WTC11 (cell line): ENCODE measurements around the gene GRP. TPM values are rescaled to one million over a fixed set of nuclear protein-coding genes. Genes with fewer than 3 reads are reported as not detected.

Experiments used
- ATAC-seq: fragments of 200-7000 bp; cut with Tn5 transposase; 2 replicates; pipeline ENCODE4 v1.10.0; 2021; ENCODE audit warnings: mild to moderate bottlenecking, moderate library complexity
- CTCF ChIA-PET: fragments of 300-600 bp; sonication (Branson Sonifier 250); formaldehyde crosslinking; loops from one replicate; lab custom pipeline; 2021; ENCODE audit warnings: antibody characterized with exemption; lab: Charles Lee
- POLR2A ChIA-PET: fragments of 350-600 bp; sonication (Branson Sonifier 250); formaldehyde crosslinking; loops from one replicate; lab custom pipeline; 2021; ENCODE audit warnings: antibody characterized with exemption; lab: Charles Lee
- DNase-seq: peaks from one replicate; pipeline ENCODE4 v3.0.0; 2021; ENCODE audit warnings: low spot score
- H3K27ac Mint-ChIP-seq: 2 replicates; pipeline ENCODE4 v1.8.0; 2021; ENCODE audit warnings: mixed read lengths
- H3K27me3 Mint-ChIP-seq: 2 replicates; pipeline ENCODE4 v1.8.0; 2021; ENCODE audit warnings: low read depth, mild to moderate bottlenecking, moderate library complexity, mixed read lengths
- H3K36me3 Mint-ChIP-seq: 2 replicates; pipeline ENCODE4 v1.8.0; 2021; ENCODE audit warnings: mixed read lengths
- H3K4me1 Mint-ChIP-seq: 2 replicates; pipeline ENCODE4 v1.8.0; 2022; ENCODE audit warnings: mixed read lengths
- H3K4me3 Mint-ChIP-seq: 2 replicates; pipeline ENCODE4 v1.8.0; 2021; ENCODE audit warnings: mild to moderate bottlenecking, moderate library complexity, mixed read lengths
- H3K9me3 Mint-ChIP-seq: 2 replicates; pipeline ENCODE4 v1.8.0; 2021; ENCODE audit warnings: mixed read lengths
- AR ChIP-seq: fragments of 250-450 bp; sonication (Bioruptor Pico); IDR thresholded peaks from 2 replicates; pipeline ENCODE4 v1.9.0; 2021; ENCODE audit warnings: mild to moderate bottlenecking
- E2F5 ChIP-seq: sonication (generic); formaldehyde crosslinking; IDR thresholded peaks from 2 replicates; pipeline ENCODE4 v1.8.1; 2022; ENCODE audit warnings: mild to moderate bottlenecking, moderate library complexity, missing genetic modification reagents
- ELF4 ChIP-seq: sonication (generic); formaldehyde crosslinking; IDR thresholded peaks from 2 replicates; pipeline ENCODE4 v1.8.1; 2022; ENCODE audit warnings: low read depth, mild to moderate bottlenecking, moderate library complexity, missing genetic modification reagents
- EMX1 ChIP-seq: fragments of 250-450 bp; sonication (Bioruptor Pico); IDR thresholded peaks from 2 replicates; pipeline ENCODE4 v1.8.0; 2021; ENCODE audit warnings: mild to moderate bottlenecking
- FOXJ3 ChIP-seq: sonication (generic); formaldehyde crosslinking; IDR thresholded peaks from 2 replicates; pipeline ENCODE4 v1.9.0; 2021; ENCODE audit warnings: missing genetic modification reagents, mild to moderate bottlenecking, borderline replicate concordance
- GTF2I ChIP-seq: fragments of 250-450 bp; sonication (Bioruptor Pico); conservative IDR thresholded peaks from 2 replicates; pipeline ENCODE4 v1.4.0; 2021; ENCODE audit warnings: mild to moderate bottlenecking
- HMGA2 ChIP-seq: fragments of 250-450 bp; sonication (Bioruptor Pico); IDR thresholded peaks from 2 replicates; pipeline ENCODE4 v1.4.0; 2021; ENCODE audit warnings: mild to moderate bottlenecking, moderate library complexity
- MAX ChIP-seq: sonication (generic); formaldehyde crosslinking; IDR thresholded peaks from 2 replicates; pipeline ENCODE4 v1.8.0; 2022; ENCODE audit warnings: mild to moderate bottlenecking, missing genetic modification reagents
- NFATC4 ChIP-seq: fragments of 250-450 bp; sonication (Bioruptor Pico); IDR thresholded peaks from 2 replicates; pipeline ENCODE4 v1.9.0; 2021; ENCODE audit warnings: mild to moderate bottlenecking
- NR1H2 ChIP-seq: sonication (generic); formaldehyde crosslinking; IDR thresholded peaks from 2 replicates; pipeline ENCODE4 v1.9.0; 2021; ENCODE audit warnings: mild to moderate bottlenecking, moderate library complexity, missing genetic modification reagents
- STAT6 ChIP-seq: sonication (generic); formaldehyde crosslinking; conservative IDR thresholded peaks from 2 replicates; pipeline ENCODE4 v1.8.1; 2023; ENCODE audit warnings: mild to moderate bottlenecking, low read depth, missing genetic modification reagents, moderate library complexity
- TEAD1 ChIP-seq: sonication (generic); formaldehyde crosslinking; IDR thresholded peaks from 2 replicates; pipeline ENCODE4 v1.8.0; 2022; ENCODE audit warnings: mild to moderate bottlenecking, missing genetic modification reagents
- ZNF138 ChIP-seq: sonication (generic); formaldehyde crosslinking; conservative IDR thresholded peaks from 2 replicates; pipeline ENCODE4 v1.8.1; 2022; ENCODE audit warnings: mild to moderate bottlenecking, moderate library complexity, missing genetic modification reagents
- ZNF423 ChIP-seq: fragments of 250-450 bp; sonication (Bioruptor Pico); IDR thresholded peaks from 2 replicates; pipeline ENCODE4 v2.1.2; 2022; ENCODE audit warnings: mild to moderate bottlenecking, moderate library complexity
- total RNA-seq: library from RNA; stranded (reverse); gene quantifications from 3 replicates; pipeline ENCODE4 v1.2.3, GENCODE V29; 2021
- TF ChIP-seq, protein P1 (sequence below): sonication (generic); formaldehyde crosslinking; conservative IDR thresholded peaks from 2 replicates; pipeline ENCODE4 v1.8.1; 2022; ENCODE audit warnings: mild to moderate bottlenecking, missing genetic modification reagents
- TF ChIP-seq, protein P2 (sequence below): sonication (generic); formaldehyde crosslinking; IDR thresholded peaks from 2 replicates; pipeline ENCODE4 v1.8.1; 2023; ENCODE audit warnings: mild to moderate bottlenecking, missing genetic modification reagents, borderline replicate concordance

Gene GRP
- total RNA-seq, 1 experiment from 2014 or later, result 0.22 TPM

DNA sequence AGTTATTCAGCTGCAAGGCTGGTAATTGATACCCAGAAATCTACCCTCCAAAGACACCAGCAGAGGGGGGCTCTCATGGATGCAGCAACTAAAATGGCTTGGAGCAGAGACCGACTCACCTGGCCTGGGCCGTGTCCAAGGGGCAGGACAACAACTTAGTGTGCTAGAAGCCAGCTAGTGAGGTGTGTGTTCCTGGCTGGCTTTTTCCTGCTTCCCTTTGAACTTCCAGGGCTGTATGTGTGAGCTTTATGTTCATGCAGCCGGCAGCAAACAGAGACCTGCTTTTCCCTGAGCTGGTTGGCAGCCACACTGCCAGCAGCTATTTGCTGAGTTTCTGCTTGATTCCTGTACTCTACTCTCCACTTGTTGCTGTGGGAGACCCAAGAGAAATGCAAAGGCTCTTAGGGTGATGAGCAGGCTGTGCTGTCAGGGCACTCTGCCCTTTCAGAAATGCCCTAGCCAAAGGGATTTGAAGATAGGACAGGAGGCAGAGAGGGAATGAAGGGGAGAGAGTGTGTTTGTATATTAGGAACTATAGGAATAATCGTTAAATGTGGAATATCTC is 23.7 kb upstream of the GRP start:
- H3K4me3 Mint-ChIP-seq, result no peak overlapping the region
- CTCF ChIA-PET, result interaction anchor here (1.1 to 1.4 kb wide), 2 partner anchors 53 to 126 kb away, joined by 3 read pairs; no protein-coding TSS in a partner anchor
- POLR2A ChIA-PET, result no interaction called here

GRCh38 chr18:59197636-59198035 is 22.3 kb upstream of the GRP start:
- CTCF ChIA-PET, result no interaction called here
- POLR2A ChIA-PET, result no interaction called here

More for the DNA sequence above, 23.7 kb upstream of the GRP start:
- DNase-seq (no peak), ATAC-seq (no peak)
- no peaks in the 10 kb centered on the region for H3K27me3 Mint-ChIP-seq
- TF ChIP-seq, protein P1, sequence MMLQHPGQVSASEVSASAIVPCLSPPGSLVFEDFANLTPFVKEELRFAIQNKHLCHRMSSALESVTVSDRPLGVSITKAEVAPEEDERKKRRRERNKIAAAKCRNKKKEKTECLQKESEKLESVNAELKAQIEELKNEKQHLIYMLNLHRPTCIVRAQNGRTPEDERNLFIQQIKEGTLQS, result no peak
- TF ChIP-seq E2F5 (CRISPR knock-in tag) (no peak), ZNF138 (CRISPR knock-in tag) (no peak), FOXJ3 (CRISPR knock-in tag) (no peak), GTF2I (CRISPR knock-in tag) (no peak)
- TF ChIP-seq, protein P2, sequence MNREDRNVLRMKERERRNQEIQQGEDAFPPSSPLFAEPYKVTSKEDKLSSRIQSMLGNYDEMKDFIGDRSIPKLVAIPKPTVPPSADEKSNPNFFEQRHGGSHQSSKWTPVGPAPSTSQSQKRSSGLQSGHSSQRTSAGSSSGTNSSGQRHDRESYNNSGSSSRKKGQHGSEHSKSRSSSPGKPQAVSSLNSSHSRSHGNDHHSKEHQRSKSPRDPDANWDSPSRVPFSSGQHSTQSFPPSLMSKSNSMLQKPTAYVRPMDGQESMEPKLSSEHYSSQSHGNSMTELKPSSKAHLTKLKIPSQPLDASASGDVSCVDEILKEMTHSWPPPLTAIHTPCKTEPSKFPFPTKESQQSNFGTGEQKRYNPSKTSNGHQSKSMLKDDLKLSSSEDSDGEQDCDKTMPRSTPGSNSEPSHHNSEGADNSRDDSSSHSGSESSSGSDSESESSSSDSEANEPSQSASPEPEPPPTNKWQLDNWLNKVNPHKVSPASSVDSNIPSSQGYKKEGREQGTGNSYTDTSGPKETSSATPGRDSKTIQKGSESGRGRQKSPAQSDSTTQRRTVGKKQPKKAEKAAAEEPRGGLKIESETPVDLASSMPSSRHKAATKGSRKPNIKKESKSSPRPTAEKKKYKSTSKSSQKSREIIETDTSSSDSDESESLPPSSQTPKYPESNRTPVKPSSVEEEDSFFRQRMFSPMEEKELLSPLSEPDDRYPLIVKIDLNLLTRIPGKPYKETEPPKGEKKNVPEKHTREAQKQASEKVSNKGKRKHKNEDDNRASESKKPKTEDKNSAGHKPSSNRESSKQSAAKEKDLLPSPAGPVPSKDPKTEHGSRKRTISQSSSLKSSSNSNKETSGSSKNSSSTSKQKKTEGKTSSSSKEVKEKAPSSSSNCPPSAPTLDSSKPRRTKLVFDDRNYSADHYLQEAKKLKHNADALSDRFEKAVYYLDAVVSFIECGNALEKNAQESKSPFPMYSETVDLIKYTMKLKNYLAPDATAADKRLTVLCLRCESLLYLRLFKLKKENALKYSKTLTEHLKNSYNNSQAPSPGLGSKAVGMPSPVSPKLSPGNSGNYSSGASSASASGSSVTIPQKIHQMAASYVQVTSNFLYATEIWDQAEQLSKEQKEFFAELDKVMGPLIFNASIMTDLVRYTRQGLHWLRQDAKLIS, result no peak
- peaks cover 23% of the 10 kb centered on the region for H3K4me1 Mint-ChIP-seq
- H3K27ac Mint-ChIP-seq, result no peak overlapping the region
- no peaks in the 10 kb centered on the region for H3K36me3 Mint-ChIP-seq
- H3K9me3 Mint-ChIP-seq, result no peaks in the 10 kb centered on the region

More at GRCh38 chr18:59197636-59198035, 22.3 kb upstream of the GRP start:
- ATAC-seq (no peak), DNase-seq (no peak)
- Mint-ChIP-seq H3K9me3 (peaks cover 6% of the 10 kb centered on the region; the same call in 1 of the 2 replicates), H3K27me3 (no peaks in the 10 kb centered on the region), H3K27ac (no peak overlapping the region), H3K4me1 (peaks cover 32% of the 10 kb centered on the region), H3K36me3 (no peaks in the 10 kb centered on the region), H3K4me3 (no peak overlapping the region)
- no peak for TF ChIP-seq NR1H2 (CRISPR knock-in tag)
- TF ChIP-seq AR (CRISPR knock-in tag), result no peak
- TF ChIP-seq NFATC4, result no peak
- no peak for TF ChIP-seq TEAD1 (CRISPR knock-in tag)
- no peak for TF ChIP-seq MAX
- TF ChIP-seq HMGA2 (CRISPR knock-in tag), result no peak
- no peak for TF ChIP-seq ELF4 (CRISPR knock-in tag)
- TF ChIP-seq, protein P2, result no peak
- TF ChIP-seq GTF2I (CRISPR knock-in tag), result no peak
- TF ChIP-seq STAT6, result no peak
- no peak for TF ChIP-seq EMX1 (CRISPR knock-in tag)
- no peak for TF ChIP-seq ZNF423 (CRISPR knock-in tag)
